ENCODE data around the gene RBM3. TPM values are rescaled to one million over a fixed set of nuclear protein-coding genes. Genes with fewer than 3 reads are reported as not detected.
A peak's percentile ranks its signal among the peaks of the same experiment; 100 is the strongest.

RBM3 gene
- total RNA-seq, 1 donor from 2014 or later: 96.9 TPM

DNA sequence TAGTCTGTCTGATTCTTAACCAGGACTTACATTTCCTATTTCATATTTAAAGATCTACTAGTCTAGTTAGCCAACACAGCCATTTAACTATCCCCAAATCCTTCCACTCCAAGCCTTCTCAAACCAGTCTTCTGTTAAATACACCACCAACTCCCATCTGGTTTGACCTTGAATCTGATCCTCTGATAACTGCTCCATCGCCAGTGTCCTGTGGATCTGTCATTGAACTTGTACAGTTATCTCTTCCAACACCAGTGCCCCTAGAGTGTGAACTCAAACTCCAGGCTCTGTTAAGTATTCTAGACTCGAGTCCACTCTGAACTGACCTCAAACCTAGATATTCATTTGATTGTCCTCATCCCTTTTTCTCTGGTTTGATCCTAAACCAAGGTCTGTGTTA, 37.4 kb downstream of the RBM3 start:
- intact Hi-C loops (cut with DNase I): no loop called here

DNA sequence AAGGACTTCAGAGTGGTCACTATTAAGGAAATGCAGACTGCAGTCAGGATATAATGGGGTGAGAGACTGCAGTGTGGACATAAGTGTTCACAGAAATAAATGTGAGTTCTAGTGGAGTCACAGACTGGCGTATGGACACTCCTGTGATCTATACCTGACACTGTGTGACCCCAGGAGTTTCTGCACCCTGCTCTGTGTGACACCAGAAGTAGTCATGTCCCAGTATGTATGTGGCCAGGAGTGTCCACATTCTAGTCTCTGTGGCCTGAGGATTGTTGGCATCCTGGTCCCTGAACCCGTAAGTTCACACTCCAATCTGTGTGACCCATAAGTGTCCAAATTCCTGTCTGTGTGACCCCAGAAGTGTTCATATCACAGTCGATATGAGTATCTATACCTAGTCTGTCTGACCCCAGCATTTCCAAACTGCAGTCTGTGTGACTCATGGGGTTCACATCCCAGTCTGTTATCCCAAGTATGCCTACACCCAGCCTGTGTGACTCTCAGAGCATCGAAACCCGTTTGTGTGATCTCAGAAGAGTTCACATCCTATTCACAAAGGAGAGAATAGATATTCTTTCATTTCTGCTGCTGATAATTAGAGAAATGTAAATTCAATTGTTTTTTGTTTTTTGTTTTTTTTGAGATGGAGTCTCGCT, 39.3 kb downstream of the RBM3 start:
- intact Hi-C loops (cut with DNase I): no loop called here
- DNase-seq (ENCODE audit: low spot score): no peak

More for the DNA sequence above, 37.4 kb downstream of the RBM3 start:
- no peak for DNase-seq (ENCODE audit: low spot score)

DNA sequence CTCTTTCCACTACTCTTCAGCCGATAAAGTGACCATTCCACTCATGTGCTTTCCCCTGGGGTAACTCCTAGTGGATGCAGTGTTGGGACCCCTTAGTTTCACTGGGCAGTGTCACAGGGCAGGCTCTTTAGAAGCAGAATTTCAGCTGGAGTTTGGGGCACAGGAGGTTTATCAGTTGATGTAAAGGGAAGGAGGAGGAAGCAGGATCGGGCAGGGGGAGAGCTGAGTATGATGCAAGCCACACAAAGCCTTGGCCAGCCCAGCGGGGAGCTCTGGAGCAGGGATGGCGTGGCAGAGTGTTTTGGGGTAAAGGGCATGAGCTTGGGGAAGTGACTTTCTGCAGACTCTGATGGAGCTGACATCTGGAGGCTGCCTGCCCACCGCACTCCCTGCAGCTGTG, 42.3 kb downstream of the RBM3 start:
- DNase-seq (ENCODE audit: low spot score): peak; percentile 71
- intact Hi-C loops (cut with DNase I): no loop called here

DNA sequence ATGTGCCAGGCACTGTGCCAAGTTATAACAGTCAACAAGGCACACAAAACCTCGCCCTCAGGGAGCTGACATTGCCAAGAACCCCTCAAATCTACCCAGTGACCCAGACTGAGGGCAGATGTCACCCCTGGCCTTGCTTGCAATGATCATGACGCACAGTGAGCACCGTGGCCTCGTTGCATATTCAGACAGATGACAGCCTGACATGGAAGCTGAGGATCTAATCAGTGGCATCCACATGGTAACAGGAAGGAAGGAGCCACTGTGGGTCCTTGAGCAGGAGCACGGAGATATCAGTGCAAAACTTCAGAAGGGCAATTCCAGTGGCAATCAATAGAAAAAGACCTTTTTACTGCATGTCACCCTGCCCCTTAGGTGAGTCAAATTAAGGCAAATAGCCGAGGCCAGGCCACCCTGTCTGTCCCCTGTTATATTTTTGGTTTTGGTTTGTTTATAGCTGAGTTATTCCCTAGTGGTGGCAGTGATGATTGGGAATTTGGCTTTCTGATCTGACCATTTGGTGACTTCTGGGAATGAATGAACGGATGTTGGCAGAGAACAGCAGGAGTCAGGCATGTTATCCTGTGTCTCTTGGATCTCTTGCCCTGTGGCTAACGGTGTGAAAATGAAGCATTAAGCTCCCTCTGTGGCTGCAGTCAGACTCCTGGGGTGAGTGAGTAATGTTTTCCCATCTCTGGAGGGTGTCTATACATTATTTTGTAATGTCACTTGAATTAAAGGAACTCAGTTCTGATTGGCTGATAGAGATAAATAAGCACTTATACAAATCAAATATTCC, 43.5 kb downstream of the RBM3 start:
- DNase-seq (ENCODE audit: low spot score): peak; percentile 49
- intact Hi-C loops (cut with DNase I): no loop called here

DNA sequence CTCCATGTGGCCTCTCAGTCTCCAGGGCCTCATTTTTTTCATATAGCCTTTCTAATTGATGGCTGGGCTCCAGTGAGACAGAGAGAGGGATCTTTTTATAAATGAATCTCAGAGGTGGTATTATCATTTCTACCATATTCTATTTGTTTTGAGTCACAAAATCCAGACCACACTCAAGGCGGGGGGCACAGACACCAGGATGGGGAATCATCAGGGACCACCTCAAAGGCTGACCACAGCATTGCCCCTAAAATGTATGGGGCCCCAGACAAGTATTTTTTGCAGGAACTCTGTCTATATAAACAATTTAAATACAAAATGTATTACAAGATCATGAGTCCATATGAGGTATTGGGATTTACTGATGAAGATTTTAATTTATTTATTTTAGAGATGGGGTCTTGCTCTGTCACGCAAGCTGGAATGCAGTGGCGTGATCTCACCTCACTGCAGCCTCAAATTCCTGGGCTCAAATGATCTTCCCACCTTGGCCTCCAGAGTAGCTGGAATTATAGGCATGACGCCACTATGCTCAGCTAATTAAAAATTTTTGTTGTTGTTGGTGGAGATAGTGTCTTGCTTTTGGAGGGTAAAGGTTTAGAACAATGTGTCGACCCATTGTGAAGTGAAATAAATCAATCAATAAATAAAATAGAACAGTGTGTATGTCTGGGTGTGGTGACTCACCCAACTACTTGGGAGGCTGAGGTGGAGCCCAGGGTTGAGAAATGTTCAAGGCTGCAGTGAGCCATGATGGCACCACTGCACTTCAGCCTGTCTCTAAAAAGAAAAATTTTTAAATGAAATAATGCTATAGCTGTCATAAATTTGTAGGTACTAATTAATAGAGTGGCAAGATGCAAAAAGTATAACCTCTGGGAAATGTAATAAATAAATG, 52.4 kb downstream of the RBM3 start:
- intact Hi-C loops (cut with DNase I): no loop called here
- DNase-seq (ENCODE audit: low spot score): no peak

Other genes starting within 250 kb of the RBM3 start
- gene SSX3, start 217.8 kb upstream of the RBM3 start, total RNA-seq: not detected
- gene SSX4, start 190.9 kb upstream of the RBM3 start, total RNA-seq: not detected
- not detected for gene SSX4B, start 162.5 kb upstream of the RBM3 start, total RNA-seq
- 2.2 TPM for gene SLC38A5, start 104.2 kb upstream of the RBM3 start, total RNA-seq
- 18.8 TPM for gene FTSJ1, start 98.3 kb upstream of the RBM3 start, total RNA-seq
- gene PORCN, start 65.5 kb upstream of the RBM3 start, total RNA-seq: 12.9 TPM
- gene EBP, start 52.7 kb upstream of the RBM3 start, total RNA-seq: 38.6 TPM
- gene TBC1D25, start 34.8 kb upstream of the RBM3 start, total RNA-seq: 16.5 TPM
- gene WDR13, start 23.0 kb downstream of the RBM3 start, total RNA-seq: 170 TPM
- gene WAS, start 109.3 kb downstream of the RBM3 start, total RNA-seq: 2.8 TPM
- 2.5 TPM for gene SUV39H1, start 122.2 kb downstream of the RBM3 start, total RNA-seq
- not detected for gene GLOD5, start 187.3 kb downstream of the RBM3 start, total RNA-seq
- gene GATA1, start 212.1 kb downstream of the RBM3 start, total RNA-seq: not detected
- gene HDAC6, start 227.6 kb downstream of the RBM3 start, total RNA-seq: 33.7 TPM